HepG2 (cell line): ENCODE results near the gene PLOD3. TPM values are rescaled to one million over a fixed set of nuclear protein-coding genes. Genes with fewer than 3 reads are reported as not detected.

Experiments
- BRD4 ChIP-seq: sonication (generic); formaldehyde crosslinking; IDR thresholded peaks from 2 replicates; pipeline ENCODE4 v1.4.0; 2020; ENCODE audit warnings: missing genetic modification reagents
- CENPT ChIP-seq: sonication (generic); formaldehyde crosslinking; IDR thresholded peaks from 2 replicates; pipeline ENCODE4 v1.8.0; 2022; ENCODE audit warnings: low read depth, mild to moderate bottlenecking, moderate library complexity, missing genetic modification reagents
- EED ChIP-seq: sonication (generic); formaldehyde crosslinking; IDR thresholded peaks from 2 replicates; pipeline ENCODE4 v1.5.0; 2020; ENCODE audit warnings: mild to moderate bottlenecking, missing genetic modification reagents
- ELF4 ChIP-seq: sonication (generic); formaldehyde crosslinking; IDR thresholded peaks from 2 replicates; pipeline ENCODE4 v1.5.0; 2020; ENCODE audit warnings: missing genetic modification reagents, mild to moderate bottlenecking, moderate library complexity, borderline replicate concordance
- FOXO1 ChIP-seq: sonication (generic); formaldehyde crosslinking; IDR thresholded peaks from 2 replicates; pipeline ENCODE4 v1.4.0; 2020; ENCODE audit warnings: missing genetic modification reagents
- GABPB1 ChIP-seq: IDR thresholded peaks from 2 replicates; pipeline ENCODE4 v1.6.1; 2016; ENCODE audit warnings: mild to moderate bottlenecking, missing genetic modification reagents, moderate library complexity, missing compliant biosample characterization
- NFE2 ChIP-seq: sonication (generic); formaldehyde crosslinking; IDR thresholded peaks from 2 replicates; pipeline ENCODE4 v1.4.0; 2020; ENCODE audit warnings: missing genetic modification reagents
- PHF5A ChIP-seq: IDR thresholded peaks from one replicate; pipeline ENCODE4 v1.6.1; 2018; ENCODE audit warnings: low read depth, missing genetic modification reagents; ENCODE audit not compliant: unreplicated experiment
- TBP ChIP-seq: sonication (generic); formaldehyde crosslinking; IDR thresholded peaks from 2 replicates; pipeline ENCODE4 v1.5.0; 2020; ENCODE audit warnings: missing genetic modification reagents
- TRIM24 ChIP-seq: sonication (generic); formaldehyde crosslinking; IDR thresholded peaks from 2 replicates; pipeline ENCODE4 v1.8.0; 2022; ENCODE audit warnings: mild to moderate bottlenecking, missing genetic modification reagents
- ZNF224 ChIP-seq: sonication (generic); formaldehyde crosslinking; IDR thresholded peaks from 2 replicates; pipeline ENCODE4 v1.5.0; 2020; ENCODE audit warnings: mild to moderate bottlenecking, missing genetic modification reagents
- ZNF24 ChIP-seq: fragments of 450-650 bp; IDR thresholded peaks from 2 replicates; pipeline ENCODE4 v1.6.1; 2017; ENCODE audit warnings: antibody characterized with exemption, mild to moderate bottlenecking
- ZNF292 ChIP-seq: sonication (generic); formaldehyde crosslinking; IDR thresholded peaks from 2 replicates; pipeline ENCODE4 v1.8.1; 2022; ENCODE audit warnings: mild to moderate bottlenecking, low read depth, missing genetic modification reagents, borderline replicate concordance
- polyA plus RNA-seq, 8 experiments: library from polyadenylated mRNA; depleted of rRNA in 3 of 8; stranded (reverse) in 7 of 8; unstranded in 1 of 8; fragments of >200 nt; fragmentation: Illumina TruSeq in 4 of 8; extraction: Trizol in 4 of 8; gene quantifications; 2 replicates each; pipeline versions ENCODE4 v1.2.1 to v1.2.3, GENCODE V29; 2011 to 2016; ENCODE audit warnings: low read depth in 4 of 8, missing spikeins in 1 of 8, mixed read lengths in 1 of 8; ENCODE audit not compliant: insufficient read depth in 1 of 8
- total RNA-seq, 5 experiments: library from RNA; depleted of rRNA; stranded (reverse); fragments of >200 nt; fragmentation: Illumina TruSeq; extraction: Trizol; gene quantifications; 2 replicates each; pipeline ENCODE4 v1.2.3, GENCODE V29; 2016; ENCODE audit warnings: low read depth in 1 of 5
- TF ChIP-seq, protein P1 (sequence below): sonication (generic); formaldehyde crosslinking; IDR thresholded peaks from 2 replicates; pipeline ENCODE4 v1.5.1; 2020; ENCODE audit warnings: mild to moderate bottlenecking, missing genetic modification reagents, moderate library complexity
- TF ChIP-seq, protein P2 (sequence below): sonication (generic); formaldehyde crosslinking; IDR thresholded peaks from 2 replicates; pipeline ENCODE4 v1.5.1; 2020; ENCODE audit warnings: missing genetic modification reagents, mild to moderate bottlenecking, borderline replicate concordance
- TF ChIP-seq, protein P3 (sequence below): sonication (generic); formaldehyde crosslinking; IDR thresholded peaks from 2 replicates; pipeline ENCODE4 v1.9.0; 2021; ENCODE audit warnings: missing genetic modification reagents, mild to moderate bottlenecking, borderline replicate concordance
- TF ChIP-seq, protein P4 (sequence below): sonication (generic); formaldehyde crosslinking; IDR thresholded peaks from 2 replicates; pipeline ENCODE4 v1.8.1; 2023; ENCODE audit warnings: missing genetic modification reagents, inconsistent platforms, borderline replicate concordance
- TF ChIP-seq, protein P5 (sequence below): sonication (generic); formaldehyde crosslinking; IDR thresholded peaks from 2 replicates; pipeline ENCODE4 v1.5.0; 2020; ENCODE audit warnings: missing genetic modification reagents

The PLOD3 gene
- total and polyA plus RNA-seq, 2 of the 13 experiments (the other 11 are each of a cell fraction or from before 2014, with no cell fraction given): 65.8 to 67.4 TPM

DNA sequence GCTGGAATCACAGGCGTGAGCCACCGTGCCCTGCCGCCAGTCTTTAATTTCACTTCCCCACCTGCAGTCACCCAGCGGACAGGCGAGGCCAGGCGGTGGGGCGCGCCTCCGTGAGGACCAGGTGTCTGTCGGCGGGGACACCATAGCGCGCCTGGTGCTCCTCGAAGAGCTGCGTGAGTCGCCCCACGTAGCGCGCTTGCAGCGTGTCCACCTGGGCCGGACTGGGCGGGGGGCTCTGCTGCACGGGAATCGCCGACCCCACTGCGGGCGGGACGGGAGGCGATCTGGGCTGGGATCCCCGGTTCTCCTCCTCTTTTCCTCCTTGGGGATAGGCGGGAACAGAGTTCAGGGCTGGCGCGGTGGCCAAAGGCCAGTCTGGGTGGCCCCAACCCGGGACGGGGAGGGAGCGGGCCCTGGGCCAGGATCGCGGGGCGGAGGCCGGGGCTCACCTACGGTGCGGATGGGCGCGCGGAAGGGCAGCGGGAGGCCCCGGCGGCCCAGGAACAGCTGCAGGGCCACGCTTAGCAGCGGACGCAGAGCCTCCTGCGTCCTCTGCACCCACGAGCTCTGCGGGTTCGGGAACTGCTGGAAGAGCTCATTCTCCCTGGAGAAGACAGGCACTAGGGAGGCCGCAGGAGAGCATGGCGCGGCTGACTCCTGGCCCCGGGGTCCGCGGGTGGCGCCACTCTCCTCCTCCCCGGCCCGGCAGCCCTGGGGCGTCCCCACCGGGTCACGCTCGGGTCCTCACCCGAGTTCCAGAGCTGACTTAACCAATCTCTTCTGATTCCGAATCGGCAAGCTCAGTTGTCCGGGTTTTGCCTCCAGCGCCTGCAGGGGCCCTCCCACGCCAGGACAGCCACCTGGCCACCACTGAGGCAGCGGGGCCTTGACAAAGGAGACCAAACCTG is 15.4 kb downstream of the PLOD3 start (continued):
- TF ChIP-seq ZNF292 (CRISPR knock-in tag): no peak; the same call in 1 of the 2 replicates
- TF ChIP-seq CENPT: 0 out of 2 replicates have a peak, but pooled peaks have one; percentile 38
- TF ChIP-seq, protein P1, sequence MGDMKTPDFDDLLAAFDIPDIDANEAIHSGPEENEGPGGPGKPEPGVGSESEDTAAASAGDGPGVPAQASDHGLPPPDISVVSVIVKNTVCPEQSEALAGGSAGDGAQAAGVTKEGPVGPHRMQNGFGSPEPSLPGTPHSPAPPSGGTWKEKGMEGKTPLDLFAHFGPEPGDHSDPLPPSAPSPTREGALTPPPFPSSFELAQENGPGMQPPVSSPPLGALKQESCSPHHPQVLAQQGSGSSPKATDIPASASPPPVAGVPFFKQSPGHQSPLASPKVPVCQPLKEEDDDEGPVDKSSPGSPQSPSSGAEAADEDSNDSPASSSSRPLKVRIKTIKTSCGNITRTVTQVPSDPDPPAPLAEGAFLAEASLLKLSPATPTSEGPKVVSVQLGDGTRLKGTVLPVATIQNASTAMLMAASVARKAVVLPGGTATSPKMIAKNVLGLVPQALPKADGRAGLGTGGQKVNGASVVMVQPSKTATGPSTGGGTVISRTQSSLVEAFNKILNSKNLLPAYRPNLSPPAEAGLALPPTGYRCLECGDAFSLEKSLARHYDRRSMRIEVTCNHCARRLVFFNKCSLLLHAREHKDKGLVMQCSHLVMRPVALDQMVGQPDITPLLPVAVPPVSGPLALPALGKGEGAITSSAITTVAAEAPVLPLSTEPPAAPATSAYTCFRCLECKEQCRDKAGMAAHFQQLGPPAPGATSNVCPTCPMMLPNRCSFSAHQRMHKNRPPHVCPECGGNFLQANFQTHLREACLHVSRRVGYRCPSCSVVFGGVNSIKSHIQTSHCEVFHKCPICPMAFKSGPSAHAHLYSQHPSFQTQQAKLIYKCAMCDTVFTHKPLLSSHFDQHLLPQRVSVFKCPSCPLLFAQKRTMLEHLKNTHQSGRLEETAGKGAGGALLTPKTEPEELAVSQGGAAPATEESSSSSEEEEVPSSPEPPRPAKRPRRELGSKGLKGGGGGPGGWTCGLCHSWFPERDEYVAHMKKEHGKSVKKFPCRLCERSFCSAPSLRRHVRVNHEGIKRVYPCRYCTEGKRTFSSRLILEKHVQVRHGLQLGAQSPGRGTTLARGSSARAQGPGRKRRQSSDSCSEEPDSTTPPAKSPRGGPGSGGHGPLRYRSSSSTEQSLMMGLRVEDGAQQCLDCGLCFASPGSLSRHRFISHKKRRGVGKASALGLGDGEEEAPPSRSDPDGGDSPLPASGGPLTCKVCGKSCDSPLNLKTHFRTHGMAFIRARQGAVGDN (CRISPR knock-in tag): peak; percentile 89
- TF ChIP-seq, protein P2, sequence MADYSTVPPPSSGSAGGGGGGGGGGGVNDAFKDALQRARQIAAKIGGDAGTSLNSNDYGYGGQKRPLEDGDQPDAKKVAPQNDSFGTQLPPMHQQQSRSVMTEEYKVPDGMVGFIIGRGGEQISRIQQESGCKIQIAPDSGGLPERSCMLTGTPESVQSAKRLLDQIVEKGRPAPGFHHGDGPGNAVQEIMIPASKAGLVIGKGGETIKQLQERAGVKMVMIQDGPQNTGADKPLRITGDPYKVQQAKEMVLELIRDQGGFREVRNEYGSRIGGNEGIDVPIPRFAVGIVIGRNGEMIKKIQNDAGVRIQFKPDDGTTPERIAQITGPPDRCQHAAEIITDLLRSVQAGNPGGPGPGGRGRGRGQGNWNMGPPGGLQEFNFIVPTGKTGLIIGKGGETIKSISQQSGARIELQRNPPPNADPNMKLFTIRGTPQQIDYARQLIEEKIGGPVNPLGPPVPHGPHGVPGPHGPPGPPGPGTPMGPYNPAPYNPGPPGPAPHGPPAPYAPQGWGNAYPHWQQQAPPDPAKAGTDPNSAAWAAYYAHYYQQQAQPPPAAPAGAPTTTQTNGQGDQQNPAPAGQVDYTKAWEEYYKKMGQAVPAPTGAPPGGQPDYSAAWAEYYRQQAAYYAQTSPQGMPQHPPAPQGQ: no peak
- TF ChIP-seq ELF4 (CRISPR knock-in tag): no peak
- no peak for TF ChIP-seq PHF5A (CRISPR knock-in tag)
- peak; percentile 76 for TF ChIP-seq GABPB1 (CRISPR knock-in tag)
- no peak for TF ChIP-seq TBP (CRISPR knock-in tag)
- TF ChIP-seq, protein P3, sequence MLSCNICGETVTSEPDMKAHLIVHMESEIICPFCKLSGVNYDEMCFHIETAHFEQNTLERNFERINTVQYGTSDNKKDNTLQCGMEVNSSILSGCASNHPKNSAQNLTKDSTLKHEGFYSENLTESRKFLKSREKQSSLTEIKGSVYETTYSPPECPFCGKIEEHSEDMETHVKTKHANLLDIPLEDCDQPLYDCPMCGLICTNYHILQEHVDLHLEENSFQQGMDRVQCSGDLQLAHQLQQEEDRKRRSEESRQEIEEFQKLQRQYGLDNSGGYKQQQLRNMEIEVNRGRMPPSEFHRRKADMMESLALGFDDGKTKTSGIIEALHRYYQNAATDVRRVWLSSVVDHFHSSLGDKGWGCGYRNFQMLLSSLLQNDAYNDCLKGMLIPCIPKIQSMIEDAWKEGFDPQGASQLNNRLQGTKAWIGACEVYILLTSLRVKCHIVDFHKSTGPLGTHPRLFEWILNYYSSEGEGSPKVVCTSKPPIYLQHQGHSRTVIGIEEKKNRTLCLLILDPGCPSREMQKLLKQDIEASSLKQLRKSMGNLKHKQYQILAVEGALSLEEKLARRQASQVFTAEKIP (CRISPR knock-in tag): no peak
- no peak for TF ChIP-seq TRIM24 (CRISPR knock-in tag)
- TF ChIP-seq, protein P4, sequence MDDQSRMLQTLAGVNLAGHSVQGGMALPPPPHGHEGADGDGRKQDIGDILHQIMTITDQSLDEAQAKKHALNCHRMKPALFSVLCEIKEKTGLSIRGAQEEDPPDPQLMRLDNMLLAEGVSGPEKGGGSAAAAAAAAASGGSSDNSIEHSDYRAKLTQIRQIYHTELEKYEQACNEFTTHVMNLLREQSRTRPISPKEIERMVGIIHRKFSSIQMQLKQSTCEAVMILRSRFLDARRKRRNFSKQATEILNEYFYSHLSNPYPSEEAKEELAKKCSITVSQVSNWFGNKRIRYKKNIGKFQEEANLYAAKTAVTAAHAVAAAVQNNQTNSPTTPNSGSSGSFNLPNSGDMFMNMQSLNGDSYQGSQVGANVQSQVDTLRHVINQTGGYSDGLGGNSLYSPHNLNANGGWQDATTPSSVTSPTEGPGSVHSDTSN (CRISPR knock-in tag): no peak
- no peak for TF ChIP-seq NFE2 (CRISPR knock-in tag)
- no peak for TF ChIP-seq ZNF224
- TF ChIP-seq BRD4 (CRISPR knock-in tag): peak; percentile 85; the same call in 1 of the 2 replicates
- TF ChIP-seq, protein P5, sequence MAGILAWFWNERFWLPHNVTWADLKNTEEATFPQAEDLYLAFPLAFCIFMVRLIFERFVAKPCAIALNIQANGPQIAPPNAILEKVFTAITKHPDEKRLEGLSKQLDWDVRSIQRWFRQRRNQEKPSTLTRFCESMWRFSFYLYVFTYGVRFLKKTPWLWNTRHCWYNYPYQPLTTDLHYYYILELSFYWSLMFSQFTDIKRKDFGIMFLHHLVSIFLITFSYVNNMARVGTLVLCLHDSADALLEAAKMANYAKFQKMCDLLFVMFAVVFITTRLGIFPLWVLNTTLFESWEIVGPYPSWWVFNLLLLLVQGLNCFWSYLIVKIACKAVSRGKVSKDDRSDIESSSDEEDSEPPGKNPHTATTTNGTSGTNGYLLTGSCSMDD (CRISPR knock-in tag): no peak
- 0 out of 2 replicates have a peak, but pooled peaks have one; percentile 12 for TF ChIP-seq FOXO1 (CRISPR knock-in tag)
- no peak for TF ChIP-seq EED
- no peak for TF ChIP-seq ZNF24
